Measurements from ENCODE around the gene ZNF319.

ZNF319 gene

GRCh38 chr16:57951204-57951960 is 49.1 kb downstream of the ZNF319 start:
- no peak for DNase-seq

GRCh38 chr16:57950382-57950781 is 50.1 kb downstream of the ZNF319 start:
- DNase-seq = no peak

GRCh38 chr16:57949595-57950238 is 50.8 kb downstream of the ZNF319 start:
- no peak for DNase-seq

GRCh38 chr16:57949013-57949412 is 51.5 kb downstream of the ZNF319 start:
- DNase-seq = no peak

- DNase-seq = no peak
Measured at GRCh38 chr16:57948027-57948426, 52.4 kb downstream of the ZNF319 start.

GRCh38 chr16:57947261-57947660 is 53.2 kb downstream of the ZNF319 start:
- DNase-seq = no peak

- no peak for DNase-seq
Measured at GRCh38 chr16:57946181-57946801, 54.2 kb downstream of the ZNF319 start.

- DNase-seq = no peak
Measured at GRCh38 chr16:57945740-57946138, 54.7 kb downstream of the ZNF319 start.

GRCh38 chr16:57944970-57945739 is 55.3 kb downstream of the ZNF319 start:
- DNase-seq = no peak

All from AML-193 (cell line).